Cardiac fibroblast (primary cell): Measurements from ENCODE around the gene PEAK1.

ENCODE experiments used
- DNase-seq, 2 donors: peaks; one replicate each; pipeline versions ENCODE4 v3.0.0 to v3.0.0-alpha.2; 2010; ENCODE audit warnings: low read depth in 2 of 2
- H3K4me3 ChIP-seq, 2 donors: replicated peaks in 1 of 2; 1 replicate in 1 of 2; 2 replicates in 1 of 2; pipeline ENCODE4 v1.5.1; 2011; ENCODE audit warnings: low read depth in 2 of 2, low read length in 2 of 2, mild to moderate bottlenecking in 2 of 2, moderate library complexity in 1 of 2
- CTCF ChIP-seq: IDR thresholded peaks from one replicate; pipeline ENCODE4 v1.5.1; 2011; ENCODE audit warnings: low read depth, mild to moderate bottlenecking, low read length, inconsistent platforms

The PEAK1 gene

GRCh38 chr15:77417602-77418001 is 2.3 kb downstream of the PEAK1 start:
- DNase-seq: peak; percentile 17 to 36
- peak overlapping the region in 1 of 2 donors; percentile 78 for H3K4me3 ChIP-seq
- TF ChIP-seq CTCF: no peak

DNA sequence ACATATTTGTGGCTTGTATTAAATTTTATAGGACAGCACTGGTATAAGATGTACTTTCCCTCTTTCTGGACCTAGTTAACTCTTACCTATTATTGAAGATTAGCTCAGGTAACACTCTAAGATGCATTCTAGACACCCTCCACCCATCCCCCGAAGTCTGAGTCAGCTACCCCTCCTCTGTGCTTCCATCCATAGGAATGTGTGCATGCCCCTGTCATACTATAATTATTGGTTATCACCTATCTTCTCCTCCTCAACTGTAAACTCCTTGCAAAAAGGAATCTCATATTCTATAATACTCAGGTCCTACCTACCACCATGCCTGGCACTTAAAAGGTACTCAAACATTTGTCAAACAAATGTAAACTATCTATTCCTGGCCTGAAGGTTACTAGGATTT is 3.0 kb downstream of the PEAK1 start:
- no peak for DNase-seq
- H3K4me3 ChIP-seq: no peak overlapping the region
- no peak for TF ChIP-seq CTCF

- peak; percentile 58 to 75 for DNase-seq
- no peak for TF ChIP-seq CTCF
- no peak overlapping the region for H3K4me3 ChIP-seq
Measured at GRCh38 chr15:77416148-77416455, 3.8 kb downstream of the PEAK1 start.

DNA sequence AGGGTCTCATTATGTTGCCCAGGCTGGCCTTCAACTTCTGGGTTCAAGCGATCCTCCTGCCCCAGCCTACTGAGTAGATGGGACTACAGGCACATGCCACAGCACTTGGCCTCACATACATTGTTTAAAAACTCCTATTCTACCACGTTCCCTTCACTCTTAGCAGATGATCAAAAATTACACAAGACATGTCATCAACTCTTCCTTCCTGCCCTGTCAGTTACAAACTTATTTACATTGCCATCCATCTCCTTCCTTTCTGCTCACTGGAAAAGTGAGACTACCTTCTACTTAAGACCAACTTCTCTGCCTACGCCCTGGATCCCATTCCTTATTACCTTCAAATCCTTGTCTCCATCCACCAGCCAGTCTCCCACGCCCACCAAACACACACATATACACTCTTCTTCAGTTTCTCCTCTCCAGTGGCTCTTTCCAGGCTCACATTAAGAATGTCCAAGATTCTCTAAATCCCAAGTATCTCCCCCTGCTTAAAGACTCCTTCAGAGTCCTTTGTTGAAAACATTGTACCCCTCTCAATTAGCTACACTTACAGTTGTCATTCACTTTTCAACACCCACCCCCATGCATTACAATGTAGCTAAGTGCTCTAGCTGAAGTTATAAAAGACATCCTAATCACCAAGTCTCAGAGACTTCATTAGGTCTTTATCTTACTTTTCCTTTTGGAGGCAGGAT is 4.3 kb downstream of the PEAK1 start:
- DNase-seq: no peak
- no peak overlapping the region for H3K4me3 ChIP-seq
- no peak for TF ChIP-seq CTCF

DNA sequence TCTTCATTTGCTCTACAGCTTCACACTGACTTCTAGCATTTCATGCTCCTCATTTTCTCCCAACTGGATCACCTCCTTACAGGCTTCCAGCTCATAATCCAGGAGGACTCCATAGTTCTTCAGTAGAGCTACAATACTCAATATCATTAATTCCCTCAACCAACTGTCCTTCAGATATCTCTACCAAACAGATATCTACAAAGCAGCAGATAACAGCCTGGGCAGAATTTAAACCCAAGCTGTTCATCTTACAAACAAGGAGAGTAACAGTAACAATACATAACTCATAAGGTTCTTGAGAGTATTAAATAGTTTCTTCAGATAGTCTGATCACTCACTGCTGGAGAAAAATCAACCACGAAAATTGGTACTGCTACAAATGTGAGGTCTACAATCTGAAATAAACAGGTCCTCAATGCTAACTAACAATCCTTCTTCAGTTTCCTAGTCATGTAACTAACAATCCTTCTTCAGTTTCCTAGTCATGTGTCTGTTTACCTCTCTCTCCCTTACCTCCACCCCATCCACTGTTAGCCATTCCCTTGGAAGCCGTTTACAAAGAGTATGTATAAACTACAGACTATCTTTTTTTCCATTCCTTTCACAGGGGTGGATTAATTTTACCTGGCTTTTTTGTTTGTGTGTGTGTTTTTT is 5.0 kb downstream of the PEAK1 start:
- TF ChIP-seq CTCF: no peak
- no peak for DNase-seq
- no peak overlapping the region for H3K4me3 ChIP-seq

DNA sequence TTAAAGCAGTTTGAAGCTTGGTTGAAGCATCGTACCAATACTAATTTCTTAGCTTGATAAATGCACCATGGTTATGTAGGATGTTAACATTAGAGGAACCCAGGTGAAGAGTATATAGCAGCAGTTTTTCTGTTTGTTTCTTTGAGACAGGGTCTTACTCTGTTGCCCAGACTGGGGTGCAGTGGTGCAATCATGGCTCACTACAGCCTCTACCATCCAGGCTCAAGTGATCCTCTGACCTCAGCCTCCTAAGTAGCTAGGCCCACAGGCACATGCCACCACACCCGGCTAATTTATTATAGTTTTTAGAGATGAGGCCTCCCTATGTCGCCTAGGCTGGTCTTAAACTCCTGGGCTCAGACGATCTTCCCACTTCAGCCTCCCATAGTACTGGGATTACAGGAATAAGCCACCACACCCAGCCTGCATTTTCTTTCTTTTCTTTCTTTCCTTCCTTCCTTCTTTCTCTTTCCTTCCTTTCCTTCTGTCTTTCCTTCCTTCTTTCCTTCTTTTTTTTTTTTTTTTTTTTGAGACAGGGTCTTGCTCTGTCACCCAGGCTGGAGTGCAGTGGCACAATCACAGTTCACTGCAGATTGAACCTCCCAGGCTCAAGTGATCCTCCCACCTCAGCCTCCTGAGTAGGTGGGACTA is 6.1 kb downstream of the PEAK1 start:
- TF ChIP-seq CTCF: no peak
- H3K4me3 ChIP-seq: no peak overlapping the region
- no peak for DNase-seq
